ENCODE data around the gene IGF2BP2. TPM values are rescaled to one million over a fixed set of nuclear protein-coding genes. Genes with fewer than 3 reads are reported as not detected.

The IGF2BP2 gene
- total RNA-seq, 1 experiment from 2014 or later: 66.2 TPM

- CTCF ChIA-PET: no interaction called here
- TF ChIP-seq CTCF (conservative IDR thresholded peaks at IDR 0.05; ENCODE audit: low read depth, low read length) (no peak), EZH2 (IDR thresholded peaks at IDR 0.05; ENCODE audit: borderline replicate concordance, low read depth, low read length, poor library complexity, severe bottlenecking) (no peak)
- Histone ChIP-seq H3K27me3 (replicated peaks; ENCODE audit: insufficient read depth, low read depth, low read length, poor library complexity) (no peaks in the 10 kb centered on the region), H3K9me3 (ENCODE audit: low read depth, low read length, poor library complexity, severe bottlenecking) (no peaks in the 10 kb centered on the region), H3K4me1 (ENCODE audit: insufficient read depth, low read length, poor library complexity, severe bottlenecking) (no peaks in the 10 kb centered on the region), H3K4me3 (ENCODE audit: low read depth, low read length, poor library complexity, severe bottlenecking) (no peak overlapping the region), H3K27ac (ENCODE audit: low read depth, low read length, poor library complexity, severe bottlenecking) (no peak overlapping the region), H3K36me3 (ENCODE audit: insufficient read depth, low read length, poor library complexity, severe bottlenecking) (peaks cover 14% of the 10 kb centered on the region)
- BruUV-seq (replicated peaks): no TSS peak
- POLR2A ChIA-PET (ENCODE audit: low non-redundant PET): no interaction called here
- intact Hi-C loops (cut with micrococcal nuclease; ENCODE audit: unreplicated experiment): no loop called here
- DNase-seq (ENCODE audit: low spot score): no peak
These were observed 219.3 kb downstream of the IGF2BP2 start for GRCh38 chr3:185605566-185605965.

GRCh38 chr3:185595526-185595925 lies 229.3 kb downstream of the IGF2BP2 start:
- POLR2A ChIA-PET (ENCODE audit: low non-redundant PET): no interaction called here
- CTCF ChIA-PET: no interaction called here
- intact Hi-C loops (cut with micrococcal nuclease; ENCODE audit: unreplicated experiment): no loop called here
- H3K36me3 ChIP-seq (ENCODE audit: insufficient read depth, low read length, poor library complexity, severe bottlenecking): peaks cover 4% of the 10 kb centered on the region
- TF ChIP-seq CTCF (conservative IDR thresholded peaks at IDR 0.05; ENCODE audit: low read depth, low read length): no peak
- no peak for TF ChIP-seq EZH2 (IDR thresholded peaks at IDR 0.05; ENCODE audit: borderline replicate concordance, low read depth, low read length, poor library complexity, severe bottlenecking)
- BruUV-seq (replicated peaks): no TSS peak
- H3K4me1 ChIP-seq (ENCODE audit: insufficient read depth, low read length, poor library complexity, severe bottlenecking): no peaks in the 10 kb centered on the region
- H3K27ac ChIP-seq (ENCODE audit: low read depth, low read length, poor library complexity, severe bottlenecking): no peak overlapping the region
- DNase-seq (ENCODE audit: low spot score): no peak
- H3K27me3 ChIP-seq (replicated peaks; ENCODE audit: insufficient read depth, low read depth, low read length, poor library complexity): no peaks in the 10 kb centered on the region
- H3K9me3 ChIP-seq (ENCODE audit: low read depth, low read length, poor library complexity, severe bottlenecking): no peaks in the 10 kb centered on the region
- H3K4me3 ChIP-seq (ENCODE audit: low read depth, low read length, poor library complexity, severe bottlenecking): no peak overlapping the region

- no peak overlapping the region for H3K4me3 ChIP-seq (ENCODE audit: low read depth, low read length, poor library complexity, severe bottlenecking)
- peaks cover 4% of the 10 kb centered on the region for H3K36me3 ChIP-seq (ENCODE audit: insufficient read depth, low read length, poor library complexity, severe bottlenecking)
- no peak for DNase-seq (ENCODE audit: low spot score)
- no peaks in the 10 kb centered on the region for H3K27me3 ChIP-seq (replicated peaks; ENCODE audit: insufficient read depth, low read depth, low read length, poor library complexity)
- no peak overlapping the region for H3K27ac ChIP-seq (ENCODE audit: low read depth, low read length, poor library complexity, severe bottlenecking)
- no peaks in the 10 kb centered on the region for H3K4me1 ChIP-seq (ENCODE audit: insufficient read depth, low read length, poor library complexity, severe bottlenecking)
- intact Hi-C loops (cut with micrococcal nuclease; ENCODE audit: unreplicated experiment): no loop called here
- TF ChIP-seq EZH2 (IDR thresholded peaks at IDR 0.05; ENCODE audit: borderline replicate concordance, low read depth, low read length, poor library complexity, severe bottlenecking): no peak
- TF ChIP-seq CTCF (conservative IDR thresholded peaks at IDR 0.05; ENCODE audit: low read depth, low read length): no peak
- ChIA-PET CTCF (no interaction called here), POLR2A (ENCODE audit: low non-redundant PET) (no interaction called here)
- H3K9me3 ChIP-seq (ENCODE audit: low read depth, low read length, poor library complexity, severe bottlenecking): no peaks in the 10 kb centered on the region
- no TSS peak for BruUV-seq (replicated peaks)
These were observed 230.8 kb downstream of the IGF2BP2 start for GRCh38 chr3:185594073-185594472.

Small RNA genes lying within 50 kb of the gene (microRNA-seq; reads per million reads assigned to microRNA genes)
- not detected for gene MIR548AQ

Other genes starting within 250 kb of the IGF2BP2 start
- 43.4 and 48.3 TPM in 2 replicates for gene SENP2, start 238.7 kb downstream of the IGF2BP2 start, total RNA-seq (2021)
- gene TRA2B, start 113.0 kb upstream of the IGF2BP2 start, total RNA-seq (2021): 328 and 339 TPM in 2 replicates

All from A673 (cell line).